IPS DF 6.9 (cell line): ENCODE measurements around the gene RUNX1.

Source experiments
- DNase-seq: peaks from one replicate; pipeline ENCODE4 v3.0.0-alpha.2; 2013; ENCODE audit warnings: low read depth, low spot score
- H3K27ac ChIP-seq: one replicate; pipeline ENCODE4 v1.5.1; 2013; ENCODE audit warnings: low read length, control low read depth
- H3K27me3 ChIP-seq: 2 replicates; pipeline ENCODE4 v1.6.1; 2013; ENCODE audit warnings: mild to moderate bottlenecking, low read length; ENCODE audit not compliant: control insufficient read depth, insufficient read depth
- H3K36me3 ChIP-seq: 2 replicates; pipeline ENCODE4 v1.6.1; 2013; ENCODE audit warnings: low read length; ENCODE audit not compliant: control insufficient read depth, insufficient read depth
- H3K4me1 ChIP-seq: 2 replicates; pipeline ENCODE4 v1.6.1; 2013; ENCODE audit warnings: low read length; ENCODE audit not compliant: control insufficient read depth, insufficient read depth
- H3K4me3 ChIP-seq: 2 replicates; pipeline ENCODE4 v1.5.1; 2013; ENCODE audit warnings: mild to moderate bottlenecking, low read length
- H3K9me3 ChIP-seq: 2 replicates; pipeline ENCODE4 v1.6.1; 2013; ENCODE audit warnings: low read length, inconsistent platforms; ENCODE audit not compliant: control insufficient read depth, insufficient read depth
- WGBS: extraction: QIAGEN DNeasy Blood & Tissue Kit; methylation state at CpG from one replicate; pipeline ENCODE4 v1.1.7; 2013; ENCODE audit warnings: mixed read lengths, missing lambda C conversion rate; ENCODE audit not compliant: insufficient read length, insufficient coverage; 5-methylcytosine and 5-hydroxymethylcytosine counted together

The RUNX1 gene

GRCh38 chr21:34838956-34839820, 209.9 kb downstream of the RUNX1 start:
- H3K36me3 ChIP-seq, result no peaks in the 10 kb centered on the region
- WGBS, result no CpG with 5 or more reads among the region's 14 CpGs
- no peaks in the 10 kb centered on the region for H3K9me3 ChIP-seq
- no peak overlapping the region for H3K27ac ChIP-seq
- H3K4me1 ChIP-seq, result peaks cover 9% of the 10 kb centered on the region
- no peaks in the 10 kb centered on the region for H3K27me3 ChIP-seq
- no peak for DNase-seq
- no peak overlapping the region for H3K4me3 ChIP-seq

- WGBS, result no CpG with 5 or more reads among the region's 4 CpGs
- Histone ChIP-seq H3K27me3 (no peaks in the 10 kb centered on the region), H3K27ac (no peak overlapping the region), H3K36me3 (no peaks in the 10 kb centered on the region), H3K4me1 (peaks cover 11% of the 10 kb centered on the region), H3K4me3 (no peak overlapping the region), H3K9me3 (no peaks in the 10 kb centered on the region)
- no peak for DNase-seq
Measured at GRCh38 chr21:34836933-34837505, 212.1 kb downstream of the RUNX1 start.

GRCh38 chr21:34836103-34836932, 212.8 kb downstream of the RUNX1 start:
- Histone ChIP-seq H3K4me3 (no peak overlapping the region), H3K9me3 (no peaks in the 10 kb centered on the region), H3K4me1 (peaks cover 11% of the 10 kb centered on the region), H3K27ac (no peak overlapping the region), H3K36me3 (no peaks in the 10 kb centered on the region), H3K27me3 (no peaks in the 10 kb centered on the region)
- no CpG with 5 or more reads among the region's 13 CpGs for whole genome bisulfite sequencing
- DNase-seq, result no peak

GRCh38 chr21:34835526-34835925, 213.6 kb downstream of the RUNX1 start:
- H3K9me3 ChIP-seq, result no peaks in the 10 kb centered on the region
- no peak for DNase-seq
- peaks cover 11% of the 10 kb centered on the region for H3K4me1 ChIP-seq
- no peaks in the 10 kb centered on the region for H3K36me3 ChIP-seq
- no peak overlapping the region for H3K27ac ChIP-seq
- no CpG with 5 or more reads among the region's 6 CpGs for WGBS
- no peak overlapping the region for H3K4me3 ChIP-seq
- no peaks in the 10 kb centered on the region for H3K27me3 ChIP-seq

- no peaks in the 10 kb centered on the region for H3K9me3 ChIP-seq
- peaks cover 11% of the 10 kb centered on the region for H3K4me1 ChIP-seq
- H3K27me3 ChIP-seq, result no peaks in the 10 kb centered on the region
- no peak overlapping the region for H3K27ac ChIP-seq
- no peak overlapping the region for H3K4me3 ChIP-seq
- no peak for DNase-seq
- no CpG with 5 or more reads among the region's 11 CpGs for WGBS
- no peaks in the 10 kb centered on the region for H3K36me3 ChIP-seq
Measured at GRCh38 chr21:34834852-34835501, 214.1 kb downstream of the RUNX1 start.

GRCh38 chr21:34834290-34834689, 214.8 kb downstream of the RUNX1 start:
- H3K27ac ChIP-seq, result no peak overlapping the region
- no CpG with 5 or more reads among the region's 9 CpGs for WGBS
- peaks cover 11% of the 10 kb centered on the region for H3K4me1 ChIP-seq
- H3K27me3 ChIP-seq, result no peaks in the 10 kb centered on the region
- H3K4me3 ChIP-seq, result no peak overlapping the region
- no peak for DNase-seq
- H3K36me3 ChIP-seq, result no peaks in the 10 kb centered on the region
- H3K9me3 ChIP-seq, result no peaks in the 10 kb centered on the region

GRCh38 chr21:34833465-34833864, 215.6 kb downstream of the RUNX1 start:
- no peak overlapping the region for H3K4me3 ChIP-seq
- no CpG with 5 or more reads among the region's 5 CpGs for WGBS
- no peaks in the 10 kb centered on the region for H3K36me3 ChIP-seq
- H3K9me3 ChIP-seq, result no peaks in the 10 kb centered on the region
- H3K27me3 ChIP-seq, result no peaks in the 10 kb centered on the region
- no peak overlapping the region for H3K27ac ChIP-seq
- DNase-seq, result no peak
- peaks cover 11% of the 10 kb centered on the region for H3K4me1 ChIP-seq

- no peaks in the 10 kb centered on the region for H3K36me3 ChIP-seq
- no CpG with 5 or more reads among the region's 12 CpGs for WGBS
- H3K27me3 ChIP-seq, result no peaks in the 10 kb centered on the region
Measured at GRCh38 chr21:34830386-34831170, 218.5 kb downstream of the RUNX1 start.

GRCh38 chr21:34827445-34828235, 221.5 kb downstream of the RUNX1 start:
- no peaks in the 10 kb centered on the region for H3K27me3 ChIP-seq
- no peaks in the 10 kb centered on the region for H3K36me3 ChIP-seq
- no peak overlapping the region for H3K4me3 ChIP-seq
- no peak overlapping the region for H3K27ac ChIP-seq
- no peak for DNase-seq
- no CpG with 5 or more reads among the region's 5 CpGs for WGBS
- H3K9me3 ChIP-seq, result no peaks in the 10 kb centered on the region
- no peaks in the 10 kb centered on the region for H3K4me1 ChIP-seq

More at GRCh38 chr21:34830386-34831170, 218.5 kb downstream of the RUNX1 start:
- DNase-seq, result no peak
- Histone ChIP-seq H3K4me1 (peaks cover 11% of the 10 kb centered on the region), H3K4me3 (no peak overlapping the region), H3K27ac (no peak overlapping the region), H3K9me3 (no peaks in the 10 kb centered on the region)
